H1 (cell line): ENCODE data around the gene GRIA4. TPM values are rescaled to one million over a fixed set of nuclear protein-coding genes. Genes with fewer than 3 reads are reported as not detected.

Source experiments
- FOSL1 ChIP-seq: IDR thresholded peaks from 2 replicates; pipeline ENCODE4 v1.6.1; 2011; ENCODE audit warnings: mild to moderate bottlenecking, low read depth, low read length, moderate library complexity; ENCODE audit not compliant: insufficient read depth
- PHF8 ChIP-seq: fragments of 200-600 bp; sonication (generic); conservative IDR thresholded peaks from 2 replicates; pipeline ENCODE4 v1.7.1; 2012; ENCODE audit warnings: low read depth, mild to moderate bottlenecking, inconsistent platforms, low read length, moderate library complexity
- SIN3A ChIP-seq, 2 experiments: IDR thresholded peaks in 1 of 2; conservative IDR thresholded peaks in 1 of 2; 2 replicates each; pipeline ENCODE4 v1.6.1; 2011 to 2012; ENCODE audit warnings: low read length in 2 of 2, improper control_type of control experiment in 1 of 2, low read depth in 1 of 2, mild to moderate bottlenecking in 1 of 2
- TAF7 ChIP-seq: optimal IDR thresholded peaks from 2 replicates; pipeline ENCODE3; 2011; ENCODE audit warnings: low read depth, mild to moderate bottlenecking, inconsistent platforms, low read length, moderate library complexity, borderline replicate concordance
- polyA plus RNA-seq, 7 experiments: library from polyadenylated mRNA; depleted of rRNA in 3 of 7; stranded (reverse) in 5 of 7; unstranded in 2 of 7; fragments of >200 nt in 5 of 7; fragments of 200-250 nt in 2 of 7; gene quantifications; 1 replicate in 5 of 7; 2 replicates in 1 of 7; 4 replicates in 1 of 7; pipeline versions ENCODE4 v1.2.1 to v1.2.3, GENCODE V29; 2011 to 2013; ENCODE audit warnings: missing spikeins in 2 of 7, mixed read lengths in 2 of 7
- total RNA-seq: library from RNA; stranded (reverse); fragmentation: NEBNext Ultra II Directional; extraction: Animal tissue kit (Norgen Biotek cat#: 25700); gene quantifications from 2 replicates; pipeline ENCODE4 v1.2.1, GENCODE V29; 2021
- TF ChIP-seq, protein P1 (sequence below), 3 experiments: IDR thresholded peaks; 1 replicate in 2 of 3; 2 replicates in 1 of 3; pipeline versions ENCODE4 v1.5.1 to v1.6.1; 2011; ENCODE audit warnings: low read length in 3 of 3, mild to moderate bottlenecking in 3 of 3, inconsistent platforms in 2 of 3, low read depth in 1 of 3, moderate library complexity in 1 of 3; ENCODE audit not compliant: insufficient read depth in 1 of 3; ENCODE audit errors: control extremely low read depth in 1 of 3
- TF ChIP-seq, protein P2 (sequence below): IDR thresholded peaks from 2 replicates; pipeline ENCODE4 v1.6.1; 2011; ENCODE audit warnings: low read depth, mild to moderate bottlenecking, low read length; ENCODE audit not compliant: insufficient read depth

GRIA4 gene
- total and polyA plus RNA-seq, 2 of the 8 experiments (the other 6 are each of a cell fraction or from before 2014, with no cell fraction given) = 12.5 to 21.8 TPM

DNA sequence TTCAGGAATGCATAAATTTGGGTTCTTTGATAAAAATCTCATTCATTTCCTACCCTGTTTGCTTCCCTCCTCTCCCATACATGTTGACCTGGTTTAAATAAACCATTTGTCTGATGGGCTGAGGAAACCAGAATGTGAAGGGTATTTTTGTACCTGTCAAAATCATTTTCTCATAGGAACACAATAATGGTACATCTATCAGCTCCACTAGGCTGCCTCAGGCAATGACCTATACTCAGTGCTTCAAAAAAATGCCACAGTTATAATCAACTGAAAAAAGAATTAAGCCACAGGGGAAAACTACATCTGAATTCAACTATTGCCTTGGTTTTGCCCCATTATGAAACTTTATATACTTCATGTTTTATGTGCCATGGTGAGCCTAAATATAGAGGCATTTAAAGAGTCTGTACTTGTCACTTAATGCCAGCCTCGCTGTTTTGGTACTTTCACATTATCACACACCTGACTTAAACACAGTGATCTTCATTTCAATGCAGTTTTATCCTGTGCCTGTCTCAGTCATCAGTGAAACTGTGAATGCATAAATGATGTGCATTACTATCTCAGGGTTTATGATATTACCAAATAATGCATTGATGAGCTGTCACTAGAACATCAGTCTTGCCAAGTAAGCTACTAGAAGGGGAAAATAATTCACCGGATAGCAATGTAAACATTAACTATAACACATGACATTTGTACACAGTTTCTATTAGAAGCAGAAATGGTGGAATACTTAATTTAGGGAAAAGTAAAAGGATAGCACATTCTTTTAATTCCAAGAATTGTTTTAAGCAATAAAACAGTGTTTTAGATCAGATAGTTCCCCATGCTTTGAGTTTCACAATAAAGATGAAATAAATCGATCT is 319.4 kb downstream of the GRIA4 start (continued):
- TF ChIP-seq, protein P1, sequence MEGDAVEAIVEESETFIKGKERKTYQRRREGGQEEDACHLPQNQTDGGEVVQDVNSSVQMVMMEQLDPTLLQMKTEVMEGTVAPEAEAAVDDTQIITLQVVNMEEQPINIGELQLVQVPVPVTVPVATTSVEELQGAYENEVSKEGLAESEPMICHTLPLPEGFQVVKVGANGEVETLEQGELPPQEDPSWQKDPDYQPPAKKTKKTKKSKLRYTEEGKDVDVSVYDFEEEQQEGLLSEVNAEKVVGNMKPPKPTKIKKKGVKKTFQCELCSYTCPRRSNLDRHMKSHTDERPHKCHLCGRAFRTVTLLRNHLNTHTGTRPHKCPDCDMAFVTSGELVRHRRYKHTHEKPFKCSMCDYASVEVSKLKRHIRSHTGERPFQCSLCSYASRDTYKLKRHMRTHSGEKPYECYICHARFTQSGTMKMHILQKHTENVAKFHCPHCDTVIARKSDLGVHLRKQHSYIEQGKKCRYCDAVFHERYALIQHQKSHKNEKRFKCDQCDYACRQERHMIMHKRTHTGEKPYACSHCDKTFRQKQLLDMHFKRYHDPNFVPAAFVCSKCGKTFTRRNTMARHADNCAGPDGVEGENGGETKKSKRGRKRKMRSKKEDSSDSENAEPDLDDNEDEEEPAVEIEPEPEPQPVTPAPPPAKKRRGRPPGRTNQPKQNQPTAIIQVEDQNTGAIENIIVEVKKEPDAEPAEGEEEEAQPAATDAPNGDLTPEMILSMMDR (IDR thresholded peaks at IDR 0.05; ENCODE audit: control extremely low read depth in 1 of 3, insufficient read depth in 1 of 3, low read depth in 1 of 3, low read length in 3 of 3) = no peak
- TF ChIP-seq, protein P2, sequence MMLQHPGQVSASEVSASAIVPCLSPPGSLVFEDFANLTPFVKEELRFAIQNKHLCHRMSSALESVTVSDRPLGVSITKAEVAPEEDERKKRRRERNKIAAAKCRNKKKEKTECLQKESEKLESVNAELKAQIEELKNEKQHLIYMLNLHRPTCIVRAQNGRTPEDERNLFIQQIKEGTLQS = no peak
- no peak for TF ChIP-seq FOSL1
- TF ChIP-seq TAF7 = no peak
- no peak for TF ChIP-seq SIN3A (conservative IDR thresholded peaks at IDR 0.05 in 1 of 2, IDR thresholded peaks at IDR 0.05 in 1 of 2; ENCODE audit: low read depth in 1 of 2, low read length in 2 of 2)
- no peak for TF ChIP-seq PHF8
- TF ChIP-seq, all 59 proteins: peak for 0
